ENCODE results near the gene SLC6A5.

SLC6A5 gene

GRCh38 chr11:20654038-20654437 is 54.6 kb downstream of the SLC6A5 start:
- Histone ChIP-seq H3K4me3 (ENCODE audit: low read length) (no peak overlapping the region), H3K27me3 (ENCODE audit: insufficient read depth, low read length) (no peaks in the 10 kb centered on the region), H3K27ac (ENCODE audit: low read length) (no peak overlapping the region), H3K4me1 (ENCODE audit: insufficient read depth, low read length) (peaks cover 3% of the 10 kb centered on the region; the same call in 1 of the 2 replicates), H3K9me3 (ENCODE audit: insufficient read depth, low read depth, low read length) (no peaks in the 10 kb centered on the region), H3K9ac (ENCODE audit: low read depth, low read length) (no peak overlapping the region), H3K36me3 (ENCODE audit: insufficient read depth, low read depth, low read length) (no peaks in the 10 kb centered on the region)

GRCh38 chr11:20656901-20657300 is 57.5 kb downstream of the SLC6A5 start:
- no peaks in the 10 kb centered on the region for H3K9me3 ChIP-seq (ENCODE audit: insufficient read depth, low read depth, low read length)
- peaks cover 3% of the 10 kb centered on the region; the same call in 1 of the 2 replicates for H3K4me1 ChIP-seq (ENCODE audit: insufficient read depth, low read length)
- H3K27me3 ChIP-seq (ENCODE audit: insufficient read depth, low read length), result no peaks in the 10 kb centered on the region; the same call in 1 of the 2 replicates
- H3K4me3 ChIP-seq (ENCODE audit: low read length), result no peak overlapping the region
- H3K27ac ChIP-seq (ENCODE audit: low read length), result no peak overlapping the region
- no peaks in the 10 kb centered on the region for H3K36me3 ChIP-seq (ENCODE audit: insufficient read depth, low read depth, low read length)
- no peak overlapping the region for H3K9ac ChIP-seq (ENCODE audit: low read depth, low read length)

- Histone ChIP-seq H3K4me1 (ENCODE audit: insufficient read depth, low read length) (peaks cover 3% of the 10 kb centered on the region; the same call in 1 of the 2 replicates), H3K4me3 (ENCODE audit: low read length) (no peak overlapping the region), H3K9ac (ENCODE audit: low read depth, low read length) (no peak overlapping the region), H3K36me3 (ENCODE audit: insufficient read depth, low read depth, low read length) (no peaks in the 10 kb centered on the region), H3K27me3 (ENCODE audit: insufficient read depth, low read length) (no peaks in the 10 kb centered on the region; the same call in 1 of the 2 replicates), H3K27ac (ENCODE audit: low read length) (no peak overlapping the region), H3K9me3 (ENCODE audit: insufficient read depth, low read depth, low read length) (no peaks in the 10 kb centered on the region)
Observed at GRCh38 chr11:20658135-20658534, 58.7 kb downstream of the SLC6A5 start.

GRCh38 chr11:20661445-20661844 is 62.0 kb downstream of the SLC6A5 start:
- Histone ChIP-seq H3K9me3 (ENCODE audit: insufficient read depth, low read depth, low read length) (no peaks in the 10 kb centered on the region), H3K9ac (ENCODE audit: low read depth, low read length) (no peak overlapping the region), H3K27ac (ENCODE audit: low read length) (no peak overlapping the region), H3K27me3 (ENCODE audit: insufficient read depth, low read length) (peaks cover 20% of the 10 kb centered on the region), H3K4me1 (ENCODE audit: insufficient read depth, low read length) (peaks cover 3% of the 10 kb centered on the region; the same call in 1 of the 2 replicates), H3K4me3 (ENCODE audit: low read length) (no peak overlapping the region), H3K36me3 (ENCODE audit: insufficient read depth, low read depth, low read length) (no peaks in the 10 kb centered on the region)

- Histone ChIP-seq H3K9ac (ENCODE audit: low read depth, low read length) (no peak overlapping the region), H3K4me3 (ENCODE audit: low read length) (no peak overlapping the region), H3K4me1 (ENCODE audit: insufficient read depth, low read length) (peaks cover 3% of the 10 kb centered on the region; the same call in 1 of the 2 replicates), H3K36me3 (ENCODE audit: insufficient read depth, low read depth, low read length) (no peaks in the 10 kb centered on the region), H3K27me3 (ENCODE audit: insufficient read depth, low read length) (peaks cover 24% of the 10 kb centered on the region), H3K27ac (ENCODE audit: low read length) (no peak overlapping the region), H3K9me3 (ENCODE audit: insufficient read depth, low read depth, low read length) (no peaks in the 10 kb centered on the region)
Observed at GRCh38 chr11:20661850-20662249, 62.4 kb downstream of the SLC6A5 start.

GRCh38 chr11:20668131-20668809 is 68.9 kb downstream of the SLC6A5 start:
- Histone ChIP-seq H3K27me3 (ENCODE audit: insufficient read depth, low read length) (peaks cover 82% of the 10 kb centered on the region), H3K36me3 (ENCODE audit: insufficient read depth, low read depth, low read length) (no peaks in the 10 kb centered on the region), H3K27ac (ENCODE audit: low read length) (no peak overlapping the region), H3K4me3 (ENCODE audit: low read length) (peak overlapping the region; percentile 67), H3K9me3 (ENCODE audit: insufficient read depth, low read depth, low read length) (no peaks in the 10 kb centered on the region), H3K9ac (ENCODE audit: low read depth, low read length) (no peak overlapping the region), H3K4me1 (ENCODE audit: insufficient read depth, low read length) (peaks cover 21% of the 10 kb centered on the region; the same call in 1 of the 2 replicates)

GRCh38 chr11:20668844-20669819 is 69.7 kb downstream of the SLC6A5 start, which contains the start of gene NELL1:
TSS of gene NELL1 (plus strand) at chr11:20669586.
- peaks cover 21% of the 10 kb centered on the region; the same call in 1 of the 2 replicates for H3K4me1 ChIP-seq (ENCODE audit: insufficient read depth, low read length)
- H3K27ac ChIP-seq (ENCODE audit: low read length), result no peak within 1 kb of the TSS
- no peak within 1 kb of the TSS for H3K9ac ChIP-seq (ENCODE audit: low read depth, low read length)
- peak within 1 kb of the TSS; percentile 68 for H3K4me3 ChIP-seq (ENCODE audit: low read length)
- no peaks in the 10 kb centered on the region for H3K9me3 ChIP-seq (ENCODE audit: insufficient read depth, low read depth, low read length)
- H3K36me3 ChIP-seq (ENCODE audit: insufficient read depth, low read depth, low read length), result no peaks in the 10 kb centered on the region
- H3K27me3 ChIP-seq (ENCODE audit: insufficient read depth, low read length), result peaks cover 82% of the 10 kb centered on the region

GRCh38 chr11:20669820-20670684 is 70.6 kb downstream of the SLC6A5 start:
- peaks cover 21% of the 10 kb centered on the region; the same call in 1 of the 2 replicates for H3K4me1 ChIP-seq (ENCODE audit: insufficient read depth, low read length)
- H3K27ac ChIP-seq (ENCODE audit: low read length), result no peak overlapping the region
- H3K9ac ChIP-seq (ENCODE audit: low read depth, low read length), result no peak overlapping the region
- H3K9me3 ChIP-seq (ENCODE audit: insufficient read depth, low read depth, low read length), result no peaks in the 10 kb centered on the region
- H3K4me3 ChIP-seq (ENCODE audit: low read length), result peak overlapping the region; percentile 68
- no peaks in the 10 kb centered on the region for H3K36me3 ChIP-seq (ENCODE audit: insufficient read depth, low read depth, low read length)
- peaks cover 76% of the 10 kb centered on the region for H3K27me3 ChIP-seq (ENCODE audit: insufficient read depth, low read length)

- no peaks in the 10 kb centered on the region for H3K36me3 ChIP-seq (ENCODE audit: insufficient read depth, low read depth, low read length)
- H3K27ac ChIP-seq (ENCODE audit: low read length), result no peak overlapping the region
- H3K4me3 ChIP-seq (ENCODE audit: low read length), result peak overlapping the region; percentile 68
- no peaks in the 10 kb centered on the region for H3K9me3 ChIP-seq (ENCODE audit: insufficient read depth, low read depth, low read length)
- no peak overlapping the region for H3K9ac ChIP-seq (ENCODE audit: low read depth, low read length)
- H3K4me1 ChIP-seq (ENCODE audit: insufficient read depth, low read length), result peaks cover 21% of the 10 kb centered on the region; the same call in 1 of the 2 replicates
- H3K27me3 ChIP-seq (ENCODE audit: insufficient read depth, low read length), result peaks cover 67% of the 10 kb centered on the region
Observed at GRCh38 chr11:20670932-20671403, 71.6 kb downstream of the SLC6A5 start.

- no peak overlapping the region for H3K9ac ChIP-seq (ENCODE audit: low read depth, low read length)
- peaks cover 56% of the 10 kb centered on the region for H3K27me3 ChIP-seq (ENCODE audit: insufficient read depth, low read length)
Observed at GRCh38 chr11:20671856-20672546, 72.6 kb downstream of the SLC6A5 start.

More at GRCh38 chr11:20671856-20672546, 72.6 kb downstream of the SLC6A5 start:
- peak overlapping the region; percentile 68; the same call in 1 of the 2 replicates for H3K4me3 ChIP-seq (ENCODE audit: low read length)
- no peaks in the 10 kb centered on the region for H3K36me3 ChIP-seq (ENCODE audit: insufficient read depth, low read depth, low read length)
- H3K27ac ChIP-seq (ENCODE audit: low read length), result no peak overlapping the region
- H3K9me3 ChIP-seq (ENCODE audit: insufficient read depth, low read depth, low read length), result no peaks in the 10 kb centered on the region
- peaks cover 21% of the 10 kb centered on the region; the same call in 1 of the 2 replicates for H3K4me1 ChIP-seq (ENCODE audit: insufficient read depth, low read length)
